Globus pallidus (tissue), 1 donor: ENCODE data around the gene MGRN1.

Experiments
- DNase-seq: peaks from one replicate; pipeline ENCODE4 v3.0.0-alpha.2; 2015; ENCODE audit warnings: low spot score

MGRN1 gene

GRCh38 chr16:4604401-4604800 lies 20.2 kb upstream of the MGRN1 start:
- no peak for DNase-seq

GRCh38 chr16:4606354-4606753 lies 18.3 kb upstream of the MGRN1 start:
- no peak for DNase-seq

- DNase-seq: no peak
These were observed 16.6 kb upstream of the MGRN1 start for GRCh38 chr16:4607841-4608703.

GRCh38 chr16:4608704-4608980 lies 16.0 kb upstream of the MGRN1 start:
- no peak for DNase-seq

GRCh38 chr16:4609200-4610010 lies 15.2 kb upstream of the MGRN1 start:
- no peak for DNase-seq

GRCh38 chr16:4610011-4611005 lies 14.3 kb upstream of the MGRN1 start:
- no peak for DNase-seq

GRCh38 chr16:4611337-4612021 lies 13.1 kb upstream of the MGRN1 start:
- DNase-seq: no peak

- no peak for DNase-seq
These were observed 12.1 kb upstream of the MGRN1 start for GRCh38 chr16:4612474-4612931.

- no peak for DNase-seq
These were observed 11.5 kb upstream of the MGRN1 start for GRCh38 chr16:4612977-4613635.

GRCh38 chr16:4613636-4614570 lies 10.7 kb upstream of the MGRN1 start:
- DNase-seq: no peak

- peak; percentile 83 for DNase-seq
These were observed 9.8 kb upstream of the MGRN1 start, which contains the start of gene UBALD1 for GRCh38 chr16:4614571-4615383. Gene UBALD1, minus strand, starts transcription at chr16:4614888. Its CDS starts 91 bp downstream, at chr16:4614797.

GRCh38 chr16:4615384-4616046 lies 9.1 kb upstream of the MGRN1 start:
- DNase-seq: no peak

GRCh38 chr16:4616047-4616811 lies 8.4 kb upstream of the MGRN1 start:
- DNase-seq: peak; percentile 100

- DNase-seq: no peak
These were observed 6.7 kb upstream of the MGRN1 start for GRCh38 chr16:4617880-4618279.

GRCh38 chr16:4618645-4619418 lies 5.8 kb upstream of the MGRN1 start:
- no peak for DNase-seq

GRCh38 chr16:4623593-4623992 lies 1.0 kb upstream of the MGRN1 start:
- no peak for DNase-seq
